Retinal pigment epithelial cell (primary cell): ENCODE results near the gene TLL1.

ENCODE experiments used
- DNase-seq: peaks from one replicate; pipeline ENCODE4 v3.0.0-alpha.2; 2010; ENCODE audit warnings: low read depth
- H3K4me3 ChIP-seq: 2 replicates; pipeline ENCODE4 v1.5.1; 2011; ENCODE audit warnings: mild to moderate bottlenecking, low read length, control low read depth, moderate library complexity
- CTCF ChIP-seq: conservative IDR thresholded peaks from 2 replicates; pipeline ENCODE4 v1.5.1; 2011; ENCODE audit warnings: low read depth, low read length, control low read depth, inconsistent platforms

The TLL1 gene

DNA sequence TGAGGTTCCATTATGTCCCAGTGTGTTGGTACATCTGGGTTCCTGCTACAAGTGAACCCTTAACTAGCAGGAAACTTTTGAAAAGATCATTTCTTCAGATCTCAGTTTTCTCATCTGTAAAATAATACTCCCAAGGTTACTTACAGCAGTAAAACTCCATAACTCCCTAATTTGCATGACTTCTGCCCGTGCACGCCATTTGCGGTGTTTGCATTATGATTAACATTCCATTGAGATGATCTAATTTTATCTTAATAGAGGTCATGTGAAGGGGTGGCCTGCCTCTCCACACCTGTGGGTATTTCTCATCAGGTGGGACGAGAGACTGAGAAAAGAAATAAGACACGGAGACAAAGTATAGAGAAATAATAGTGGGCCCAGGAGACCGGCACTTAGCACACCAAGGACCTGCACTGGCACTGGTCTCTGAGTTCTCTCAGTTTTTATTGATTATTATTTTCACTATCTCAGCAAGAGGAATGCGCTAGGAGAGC is 219.8 kb downstream of the TLL1 start:
- TF ChIP-seq CTCF: no peak
- no peak for DNase-seq
- H3K4me3 ChIP-seq: no peak overlapping the region

- DNase-seq: no peak
- no peak overlapping the region for H3K4me3 ChIP-seq
- no peak for TF ChIP-seq CTCF
Observed at GRCh38 chr4:166104623-166105022, 231.6 kb downstream of the TLL1 start.

GRCh38 chr4:166121897-166122296 is 248.9 kb downstream of the TLL1 start:
- no peak for TF ChIP-seq CTCF
- DNase-seq: no peak
- no peak overlapping the region for H3K4me3 ChIP-seq

DNA sequence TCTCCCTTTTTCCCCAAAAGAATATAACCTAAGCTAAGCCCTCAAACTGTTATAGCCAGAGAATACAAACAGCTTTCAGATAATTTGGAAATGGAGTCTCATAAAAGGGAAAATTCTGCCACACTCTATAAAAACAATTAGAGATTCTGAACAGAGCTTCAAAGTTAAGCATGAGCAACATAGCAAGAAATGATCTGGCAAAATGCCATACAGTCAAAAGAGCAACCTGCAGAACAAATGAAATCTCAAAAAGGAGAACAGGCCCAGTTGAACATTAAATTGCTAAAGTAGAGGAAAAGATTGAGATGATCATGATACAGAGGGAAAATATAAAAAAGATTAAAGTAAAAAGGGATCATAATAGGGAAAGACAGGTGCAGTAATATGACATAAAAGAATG is 250.5 kb downstream of the TLL1 start:
- no peak for DNase-seq
- H3K4me3 ChIP-seq: no peak overlapping the region
- no peak for TF ChIP-seq CTCF

DNA sequence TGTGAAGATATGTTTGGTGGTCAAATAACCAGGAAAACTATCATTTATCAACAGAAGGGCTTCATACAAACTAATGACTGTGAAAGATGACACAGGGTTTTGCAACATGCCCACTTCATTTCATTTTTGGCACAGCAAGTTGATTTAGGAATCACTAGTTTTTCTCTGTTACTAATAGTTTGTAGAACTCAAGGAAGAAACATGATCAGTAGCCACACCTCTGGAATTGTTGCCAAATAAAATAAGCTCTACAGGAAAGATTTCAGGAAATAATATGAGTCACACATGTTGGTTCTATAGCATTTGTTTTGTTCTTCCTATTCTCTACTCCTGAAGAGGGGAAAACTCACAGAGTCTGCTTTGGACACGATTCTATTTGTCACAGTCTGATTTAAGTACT is 255.4 kb downstream of the TLL1 start:
- DNase-seq: no peak
- H3K4me3 ChIP-seq: no peak overlapping the region
- TF ChIP-seq CTCF: no peak

DNA sequence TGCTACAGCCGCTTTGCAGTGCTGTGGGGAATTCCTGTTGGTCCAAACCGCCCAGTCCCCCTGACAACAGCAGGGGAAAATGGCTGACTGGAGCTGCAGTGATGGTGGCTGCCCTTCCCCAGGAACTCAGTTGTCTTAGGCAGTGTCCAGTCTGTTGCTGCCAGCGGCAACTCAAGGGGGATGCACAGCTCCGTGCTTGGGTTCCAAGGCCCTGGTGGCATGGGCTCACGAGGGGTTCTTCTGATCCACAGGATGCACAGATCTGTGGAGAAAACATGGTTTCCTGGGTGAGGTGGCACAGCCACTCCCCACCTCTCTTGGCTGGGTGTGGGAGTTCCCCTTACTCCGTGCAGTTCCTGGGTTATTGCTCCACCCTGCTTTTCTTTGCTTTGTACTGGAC is 261.2 kb downstream of the TLL1 start:
- no peak for DNase-seq
- TF ChIP-seq CTCF: no peak
- no peak overlapping the region for H3K4me3 ChIP-seq

DNA sequence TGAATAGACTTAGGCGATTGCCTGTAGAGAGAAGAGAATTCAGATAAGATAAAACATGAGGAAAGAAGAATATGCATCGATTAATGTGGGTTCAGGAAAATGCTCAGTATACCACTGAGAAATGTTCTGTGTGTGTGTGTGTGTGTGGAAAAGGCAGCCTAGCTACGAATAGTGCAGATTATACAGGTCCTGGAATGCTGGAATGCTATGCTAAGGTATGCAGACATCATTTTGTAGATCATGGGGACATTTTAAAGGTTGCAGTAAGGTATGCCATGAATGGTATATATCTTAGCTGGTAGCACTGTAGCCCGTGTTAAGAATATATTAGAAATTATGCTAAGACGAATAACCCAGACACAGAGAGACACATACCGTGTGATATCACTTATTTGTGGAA is 267.9 kb downstream of the TLL1 start:
- no peak overlapping the region for H3K4me3 ChIP-seq
- no peak for DNase-seq
- no peak for TF ChIP-seq CTCF
